NCI-H1436 treated with DMSO at 0.1 percent for 48 hours (cell line): Measurements from ENCODE around the gene SLC22A12.

Experiments
- DNase-seq: peaks from one replicate; lab custom pipeline; 2025; lab: John Stamatoyannopoulos, UW

The SLC22A12 gene

DNA sequence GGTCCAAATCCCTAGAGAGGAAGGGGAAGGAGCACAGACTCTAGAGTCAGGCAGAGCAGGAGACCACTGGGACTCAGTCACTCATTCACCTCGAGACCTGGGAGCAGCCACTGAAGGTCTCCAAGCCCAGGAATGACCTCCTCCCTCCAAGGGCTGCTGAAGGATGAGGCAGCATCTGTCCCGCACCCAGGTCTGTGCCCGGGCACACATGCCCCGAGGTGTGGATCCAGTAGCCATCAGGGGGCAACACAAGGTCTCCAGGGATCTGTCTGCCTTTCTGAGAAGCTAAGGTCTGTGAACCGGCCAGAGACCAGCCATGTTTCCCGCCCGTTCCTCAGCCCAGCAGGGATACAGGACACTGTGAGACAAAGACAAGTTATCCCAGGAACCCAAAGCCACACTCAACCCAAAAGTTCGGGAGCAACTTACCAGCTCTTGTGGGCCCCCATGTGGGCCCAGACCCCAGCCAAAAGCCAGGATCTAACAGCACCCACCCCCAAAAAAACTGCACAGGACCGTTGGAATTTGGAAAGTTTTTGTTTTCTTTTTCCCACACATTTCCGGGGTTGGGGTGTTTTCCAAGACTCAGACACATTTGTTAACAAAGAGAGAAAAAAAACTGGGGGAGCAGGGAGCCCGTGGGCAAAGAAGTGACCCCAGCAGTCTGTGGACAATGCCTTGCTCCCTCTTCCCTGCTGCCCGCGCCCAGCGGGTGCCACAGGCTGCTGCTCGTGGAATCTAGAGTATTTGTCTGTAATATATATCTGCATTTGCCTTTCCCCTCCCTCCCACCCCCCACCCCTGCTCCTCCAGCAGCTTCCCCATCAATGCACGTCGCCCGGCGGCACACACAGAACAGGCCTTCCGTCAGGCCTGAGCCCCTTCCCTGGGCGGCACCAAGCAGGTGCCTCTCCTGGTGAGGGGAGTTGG lies 14.9 kb downstream of the SLC22A12 start:
- no peak for DNase-seq

DNA sequence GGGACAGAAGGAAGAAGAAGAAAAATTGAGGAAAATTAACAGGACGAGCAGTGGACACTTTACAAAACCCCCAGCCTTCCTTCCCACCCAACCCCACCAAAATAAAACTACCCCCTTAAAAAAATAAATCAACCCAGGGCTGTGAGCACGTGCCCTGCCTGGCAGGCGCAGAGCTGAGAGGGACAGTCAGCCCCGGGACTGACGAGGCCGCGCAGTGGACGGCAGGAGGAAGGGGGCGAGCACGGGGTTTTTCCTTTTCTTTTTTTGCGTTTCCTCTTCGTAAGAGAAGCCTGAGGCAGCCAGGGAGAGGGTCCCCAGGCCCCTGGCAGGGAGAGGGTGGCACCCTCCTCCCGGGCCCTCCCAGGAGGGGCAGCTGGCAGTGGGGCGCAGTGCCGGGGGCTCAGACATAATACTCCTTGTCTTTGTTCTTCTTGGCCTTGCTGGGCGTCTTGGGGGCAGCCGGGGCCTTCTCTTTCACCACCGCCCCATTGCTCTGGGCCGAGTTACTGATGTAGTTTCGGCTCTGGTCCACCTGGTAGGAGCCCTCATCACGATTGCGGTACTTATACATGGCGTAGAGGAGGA lies 15.9 kb downstream of the SLC22A12 start:
- DNase-seq: no peak

DNA sequence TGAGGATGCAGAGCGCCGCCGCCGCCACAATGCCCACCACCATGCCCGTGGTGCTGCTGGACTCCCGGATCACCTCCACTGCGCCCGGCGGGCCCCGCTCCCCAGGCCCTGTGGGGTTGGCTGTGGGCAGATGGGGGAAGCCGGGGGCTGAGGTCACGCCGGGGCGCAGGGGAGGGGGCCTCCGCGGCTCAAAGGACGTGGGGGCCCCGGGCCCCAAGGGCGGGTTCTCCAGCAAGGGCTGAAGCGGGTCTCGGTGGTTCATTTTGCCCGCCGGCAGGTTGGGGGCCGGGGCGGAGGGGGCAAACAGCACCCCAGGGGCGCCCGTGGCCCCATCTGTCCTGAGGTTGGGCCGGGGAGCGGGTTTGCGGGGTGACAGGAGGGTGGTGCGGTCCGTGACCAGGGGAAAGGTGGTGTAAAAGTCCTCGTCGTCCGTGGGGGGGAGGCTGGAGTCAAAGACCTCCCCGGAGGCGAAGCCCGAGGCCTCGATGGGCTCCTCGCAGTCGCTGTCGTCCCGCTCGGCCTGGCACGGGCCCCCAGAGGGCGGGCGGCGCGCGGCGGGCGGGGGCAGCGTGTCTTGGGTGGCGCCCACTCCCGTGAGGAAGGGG lies 16.5 kb downstream of the SLC22A12 start:
- no peak for DNase-seq

DNA sequence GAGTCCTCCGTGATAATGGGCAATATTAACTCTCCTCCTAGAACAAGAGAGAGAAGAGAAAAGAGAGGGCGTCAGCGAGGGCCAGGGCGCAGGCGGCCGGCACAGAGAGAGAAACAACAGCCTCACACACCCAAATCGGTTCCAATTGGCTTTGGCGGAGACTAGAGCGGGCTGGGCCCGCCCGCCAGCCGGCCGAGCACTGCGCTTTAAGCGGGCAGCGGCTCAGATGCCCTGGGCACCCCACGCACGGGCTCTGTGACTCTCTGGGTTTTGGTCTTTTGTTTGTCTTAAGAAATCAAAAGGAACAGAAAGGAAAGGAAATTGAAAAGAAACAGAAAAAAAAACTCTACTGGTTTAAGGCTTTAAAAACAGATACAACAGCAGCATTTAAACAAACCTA lies 17.0 kb downstream of the SLC22A12 start:
- DNase-seq: no peak

DNA sequence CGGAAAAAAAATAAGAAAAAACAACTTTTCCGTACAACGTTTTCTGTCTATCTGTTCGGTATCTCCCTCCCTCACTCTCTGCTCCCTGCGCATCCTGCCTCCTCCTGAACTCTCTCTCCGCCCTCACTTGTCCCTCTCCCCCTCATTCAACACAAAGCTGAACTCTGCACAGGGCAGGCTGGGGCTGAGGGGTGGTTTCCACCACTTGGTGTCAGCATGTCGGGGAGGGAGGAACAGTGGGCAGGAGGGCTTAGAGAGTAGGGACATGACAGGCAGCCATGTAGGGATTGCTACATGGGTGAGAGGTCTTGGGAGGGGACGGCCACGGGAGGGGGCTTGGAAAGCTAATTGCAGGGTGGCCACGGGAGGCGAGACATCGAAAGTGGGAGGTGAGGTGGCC lies 17.6 kb downstream of the SLC22A12 start:
- no peak for DNase-seq

DNA sequence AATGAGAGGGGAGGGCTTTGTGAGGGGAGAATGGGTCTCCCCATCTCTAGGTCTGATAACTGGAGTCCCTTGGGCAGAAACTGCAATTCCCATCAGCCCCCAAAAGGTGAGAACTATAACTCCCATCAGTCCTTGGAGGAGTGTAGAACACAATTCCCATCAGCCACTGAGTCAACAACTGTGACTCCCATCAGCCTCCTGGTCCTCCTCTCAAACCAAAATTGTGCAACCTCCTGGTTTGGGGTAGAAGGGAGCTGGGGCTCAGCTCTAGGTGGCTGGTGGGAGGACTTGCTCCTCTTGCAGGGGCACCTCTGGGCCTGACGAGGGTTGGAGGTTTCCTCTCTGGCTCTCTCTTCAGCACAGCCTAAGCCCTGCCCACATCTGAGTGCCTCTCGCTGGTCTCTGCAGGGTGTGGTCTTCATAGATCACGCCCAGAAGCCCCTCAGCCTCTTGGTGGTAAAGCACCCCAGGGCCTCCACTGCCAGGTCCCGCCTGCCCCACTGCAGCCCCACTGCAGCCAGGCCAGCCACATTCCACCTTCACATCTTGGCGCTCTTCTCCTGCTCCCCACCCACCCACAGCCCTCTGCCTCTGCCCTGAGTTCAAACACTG lies 18.5 kb downstream of the SLC22A12 start:
- DNase-seq: no peak

DNA sequence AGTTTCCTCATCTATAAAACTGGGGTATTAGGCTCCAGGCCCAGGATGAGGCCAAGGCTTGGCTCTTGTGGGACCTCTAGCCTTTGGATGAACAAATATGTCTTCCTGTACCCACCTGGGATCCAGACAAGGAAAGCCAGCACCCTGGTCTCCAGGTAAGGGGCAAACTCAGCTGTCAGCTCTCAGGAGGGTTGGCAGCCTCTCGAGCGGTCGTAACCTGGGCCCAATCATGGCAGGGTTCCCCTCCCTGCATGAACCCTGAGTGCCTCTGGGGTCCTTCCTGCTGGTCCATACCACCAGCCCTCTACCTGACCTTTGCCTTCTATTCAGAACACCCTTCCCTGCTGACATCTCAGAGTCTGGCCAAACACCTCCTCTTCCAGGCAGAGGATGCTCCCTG lies 19.6 kb downstream of the SLC22A12 start:
- no peak for DNase-seq

DNA sequence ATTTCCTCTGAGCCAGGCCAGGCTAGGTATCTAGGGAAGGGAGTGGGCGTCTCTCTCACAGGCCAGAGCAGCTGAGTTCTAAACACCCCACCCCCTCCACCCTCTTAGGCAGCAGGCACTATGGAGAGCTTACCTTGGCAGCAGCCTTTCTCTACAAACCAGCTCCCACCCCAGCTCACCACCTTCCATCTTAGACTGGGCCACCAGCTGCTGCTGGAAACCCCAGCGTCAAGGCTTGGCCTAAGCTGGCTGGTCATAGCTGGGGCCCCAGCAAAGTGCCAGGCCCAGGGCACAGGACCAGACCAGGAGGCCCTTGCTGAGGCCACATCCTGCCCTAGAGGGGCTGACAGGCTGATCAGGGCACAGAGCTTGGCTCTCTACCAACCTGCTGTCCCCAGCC lies 20.2 kb downstream of the SLC22A12 start:
- no peak for DNase-seq

DNA sequence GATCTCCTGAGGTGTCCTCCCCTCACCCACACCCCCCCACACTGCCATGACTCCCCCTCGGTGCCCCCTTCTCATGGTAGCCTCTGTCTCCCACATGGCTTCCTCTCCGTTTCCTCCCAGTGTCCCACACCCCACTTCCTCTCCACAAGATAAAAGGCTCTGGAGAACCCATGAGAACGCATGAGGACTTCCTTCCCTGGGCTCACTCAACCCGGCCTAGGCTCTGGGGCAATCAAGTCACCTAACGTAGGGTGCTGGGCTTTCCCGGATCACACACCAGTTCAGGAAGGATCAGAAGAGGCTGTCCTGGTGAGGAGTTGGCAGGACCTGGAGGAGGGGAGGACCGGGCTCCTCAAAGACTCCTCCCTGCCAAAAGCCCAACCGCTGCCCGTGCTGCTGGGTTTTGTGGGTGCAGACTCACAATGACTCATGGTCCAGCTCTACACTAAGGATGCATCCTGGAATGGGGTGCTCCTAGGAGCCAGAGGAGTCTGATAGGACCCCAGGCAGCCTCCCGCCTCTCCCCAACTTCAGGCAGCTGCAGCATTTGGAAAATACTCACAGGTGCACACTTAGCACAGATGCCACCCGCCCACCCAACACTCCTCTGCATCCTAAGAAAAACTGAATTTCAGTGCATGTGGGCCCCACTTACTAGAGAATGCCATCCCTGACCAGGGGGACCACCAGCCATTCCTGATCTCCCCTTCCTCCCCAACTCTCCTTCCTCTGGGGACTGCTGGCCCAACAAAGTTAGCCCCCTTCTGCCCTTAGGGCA lies 21.0 kb downstream of the SLC22A12 start:
- no peak for DNase-seq

DNA sequence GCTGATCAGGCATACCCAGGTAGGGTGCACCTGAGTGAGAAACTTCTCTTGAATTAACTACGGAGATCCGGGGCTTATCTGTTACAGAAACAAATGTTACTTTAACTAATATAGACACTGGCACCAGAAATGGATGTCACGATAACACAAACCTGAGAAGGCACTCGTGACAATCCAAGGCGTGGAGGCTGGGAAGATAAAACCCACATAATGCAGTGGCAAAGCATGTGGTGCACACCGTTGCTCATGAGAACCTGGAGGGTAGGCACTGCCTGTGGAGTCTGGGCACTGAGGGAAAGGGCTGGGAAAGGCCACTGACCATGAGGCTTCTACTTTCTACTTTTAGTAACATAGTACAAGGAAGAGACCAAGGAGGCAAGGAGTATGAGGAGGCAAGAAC lies 22.6 kb downstream of the SLC22A12 start:
- DNase-seq: no peak

DNA sequence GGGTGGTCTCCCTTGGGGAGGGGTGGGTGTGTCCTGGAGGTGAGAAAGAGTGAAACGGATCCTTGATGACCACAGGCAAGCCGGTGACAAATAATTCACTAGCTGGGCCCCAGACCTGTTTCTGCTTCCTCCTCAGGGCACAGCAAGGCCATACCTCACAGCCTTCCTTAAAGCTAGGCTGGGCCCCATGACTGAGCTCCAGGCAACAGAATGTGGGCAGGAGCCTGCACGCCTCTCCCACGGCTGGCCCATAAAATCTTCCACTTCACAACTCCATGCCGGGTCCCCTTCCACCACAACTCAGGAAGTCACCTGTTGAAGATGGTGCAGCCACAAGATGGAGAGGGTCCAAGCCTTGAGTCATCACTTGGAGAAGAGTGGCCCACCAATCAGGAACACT lies 23.9 kb downstream of the SLC22A12 start:
- DNase-seq: no peak

DNA sequence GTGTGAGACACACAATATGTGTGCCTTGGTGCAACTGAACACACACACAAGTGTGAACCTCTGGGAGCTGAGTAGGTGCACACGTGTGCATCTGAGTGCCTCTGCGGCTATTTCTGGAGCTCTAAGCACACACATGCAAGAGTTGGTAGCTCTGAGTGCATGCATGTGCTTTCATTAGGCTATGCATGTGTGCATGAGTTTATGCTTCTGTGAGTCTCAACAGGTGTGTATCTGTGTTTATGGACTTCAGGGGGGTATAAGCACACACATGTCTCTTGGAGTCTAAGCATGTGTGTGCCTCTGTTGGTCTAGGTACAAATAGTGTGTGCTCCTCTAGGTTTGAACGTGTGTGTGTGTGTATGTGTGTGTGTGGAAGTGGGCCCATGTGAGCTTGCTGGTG lies 25.8 kb downstream of the SLC22A12 start:
- DNase-seq: no peak

DNA sequence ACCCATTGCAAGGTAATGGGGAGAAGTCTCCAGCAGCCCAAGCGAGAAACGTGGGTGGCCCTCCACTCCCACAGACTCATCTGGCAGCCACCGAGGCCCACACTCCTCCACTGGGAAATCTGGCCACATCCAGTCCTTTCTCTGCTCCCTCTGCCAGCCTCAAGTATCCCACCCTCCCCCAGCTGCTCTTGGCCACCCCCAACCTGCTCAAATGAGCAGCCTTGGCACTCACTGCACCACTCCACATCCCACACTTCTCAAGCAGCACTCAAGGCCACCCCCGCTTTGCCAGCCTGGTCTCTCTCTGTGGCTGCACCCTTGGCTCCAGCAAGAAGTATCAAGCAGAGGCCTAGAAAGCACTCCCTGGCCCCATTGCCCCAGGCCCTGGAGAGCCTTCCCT lies 28.2 kb downstream of the SLC22A12 start:
- no peak for DNase-seq

DNA sequence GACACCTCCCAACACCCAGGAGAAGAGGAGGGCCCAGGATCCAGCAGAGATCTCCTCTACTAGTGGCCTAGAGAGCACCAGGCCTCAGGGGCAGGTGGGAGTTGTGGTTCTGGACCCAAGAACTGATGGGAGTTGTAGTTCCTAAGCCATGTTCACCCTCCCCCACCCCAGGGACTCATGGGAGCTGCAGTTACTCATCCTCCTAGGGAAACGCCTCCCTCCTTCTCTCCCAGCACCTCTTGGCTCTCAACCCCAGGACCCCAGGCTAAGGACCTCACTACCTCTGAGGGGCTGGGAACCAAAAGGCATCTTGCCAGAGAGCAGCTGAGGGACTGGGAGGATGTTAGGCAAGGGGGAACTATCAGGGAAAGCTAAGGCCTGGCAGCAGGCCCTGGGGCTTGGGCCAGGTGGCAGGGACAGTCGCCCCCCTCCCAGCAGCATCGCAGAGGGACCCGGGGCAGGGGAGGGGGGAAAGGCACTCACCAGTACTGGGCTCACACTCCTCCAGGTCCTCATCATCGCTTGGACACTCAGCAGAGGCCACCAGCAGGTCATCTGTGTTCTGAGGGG lies 28.9 kb downstream of the SLC22A12 start:
- DNase-seq: no peak

DNA sequence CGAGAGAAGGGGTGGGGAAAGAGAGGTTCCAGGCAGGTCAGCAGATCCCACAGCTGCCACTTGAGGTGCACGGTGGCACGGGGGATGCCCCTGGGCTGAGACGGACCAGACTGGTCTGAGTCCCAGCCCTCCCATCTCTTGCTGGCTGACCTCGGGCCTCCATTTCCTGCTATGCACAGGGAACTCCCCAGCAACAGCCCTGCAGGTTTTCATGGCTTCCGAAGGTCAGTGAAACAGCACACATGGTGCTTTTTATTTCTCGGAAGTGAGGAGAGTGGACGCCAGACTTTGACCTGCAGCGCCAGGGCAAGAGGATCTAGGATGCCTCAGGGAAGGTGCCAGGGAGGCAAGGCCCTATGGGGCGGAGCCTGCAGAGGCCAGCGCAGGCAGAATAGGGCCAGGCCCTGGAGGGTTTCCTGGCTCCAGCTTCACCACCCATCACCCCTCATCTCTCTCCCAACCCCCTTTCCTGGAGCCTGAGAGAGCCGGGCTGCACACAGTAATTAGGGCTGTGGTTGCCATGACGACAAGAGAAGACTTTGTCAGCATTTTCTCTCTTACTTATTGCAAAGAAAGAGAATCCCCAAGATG lies 29.5 kb downstream of the SLC22A12 start:
- no peak for DNase-seq

DNA sequence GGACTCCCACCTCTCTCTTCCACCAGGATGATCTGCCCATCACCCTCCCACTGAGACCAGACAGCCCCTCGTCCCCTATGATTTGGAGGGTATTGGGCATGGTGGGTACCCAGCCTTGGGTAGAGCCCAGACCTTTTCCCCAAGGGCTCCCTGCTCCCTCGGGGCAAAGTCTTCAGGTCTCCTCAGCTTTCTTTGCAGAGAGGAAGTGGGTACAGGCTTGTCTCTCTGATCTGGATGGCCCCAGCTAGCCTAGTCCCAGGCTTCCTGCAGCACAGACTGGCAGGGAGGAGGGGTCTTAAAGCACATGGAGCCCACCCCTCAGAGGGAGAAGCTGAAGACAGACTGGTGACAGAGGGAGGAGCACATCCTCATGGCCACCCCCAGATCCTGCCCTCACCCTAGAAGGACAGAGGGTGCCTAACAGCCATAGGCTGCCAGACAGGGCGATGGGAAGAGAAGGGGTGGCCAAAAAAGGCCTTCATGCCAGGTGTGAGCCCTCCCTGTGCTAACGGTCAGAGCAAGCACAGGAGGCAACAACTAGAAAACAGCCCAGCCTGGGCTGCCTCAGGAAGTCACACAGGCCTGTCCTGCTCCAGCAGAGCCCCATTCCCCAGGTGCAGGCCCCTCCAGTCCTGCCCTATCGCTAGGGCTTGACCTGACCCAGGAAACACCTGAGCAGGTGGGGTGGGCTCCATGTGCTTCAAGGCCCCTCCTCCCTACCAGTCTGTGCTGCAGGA lies 30.4 kb downstream of the SLC22A12 start:
- no peak for DNase-seq

DNA sequence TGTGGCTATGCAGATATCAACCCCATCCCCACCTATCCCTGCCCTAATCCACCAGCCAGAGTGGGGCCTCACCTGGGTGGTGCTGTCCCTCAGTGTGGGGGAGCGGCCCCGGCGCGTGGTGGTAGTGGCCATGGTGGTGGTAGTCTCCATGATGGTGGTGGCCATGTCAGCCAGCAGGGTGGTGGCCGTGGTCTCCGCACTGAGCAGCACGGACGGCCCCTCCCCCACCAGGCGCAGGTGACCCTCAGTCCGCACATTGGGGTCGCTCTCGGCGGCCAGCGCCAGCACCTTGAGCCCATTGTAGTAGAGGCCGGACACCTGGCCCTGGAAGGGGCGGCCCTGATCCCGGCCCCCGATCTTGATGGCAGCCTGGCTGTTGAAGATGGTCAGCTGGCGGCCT lies 31.7 kb downstream of the SLC22A12 start:
- no peak for DNase-seq

DNA sequence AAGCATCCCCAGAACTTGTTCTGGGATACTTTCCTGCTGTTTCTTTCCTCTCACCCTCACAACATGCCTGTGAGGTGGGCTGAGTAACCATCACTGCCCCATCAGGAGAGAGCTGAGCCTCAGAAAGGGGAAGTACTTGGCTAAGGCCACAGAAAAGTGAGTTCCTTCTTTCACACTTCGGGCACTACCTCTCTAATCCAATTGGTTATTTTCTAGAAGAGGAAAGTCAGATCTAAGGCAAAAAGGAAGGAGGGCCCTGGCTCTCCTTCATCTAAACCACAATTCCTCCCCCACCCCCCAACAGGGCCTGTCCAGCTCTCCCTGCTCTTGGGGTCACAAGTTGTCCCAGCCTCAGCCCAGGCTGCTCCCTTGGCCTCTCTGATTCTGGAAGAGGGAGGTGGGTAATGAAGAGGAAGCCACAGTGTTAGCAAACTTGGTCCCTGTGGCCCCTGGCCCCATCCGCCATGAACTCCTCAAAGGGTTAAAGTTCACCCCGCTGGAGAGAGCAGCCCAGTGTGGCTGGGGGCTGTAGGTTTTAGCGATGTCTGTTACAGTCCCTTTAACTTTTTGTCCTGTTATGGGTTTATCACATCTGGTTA lies 34.0 kb downstream of the SLC22A12 start:
- DNase-seq: no peak

DNA sequence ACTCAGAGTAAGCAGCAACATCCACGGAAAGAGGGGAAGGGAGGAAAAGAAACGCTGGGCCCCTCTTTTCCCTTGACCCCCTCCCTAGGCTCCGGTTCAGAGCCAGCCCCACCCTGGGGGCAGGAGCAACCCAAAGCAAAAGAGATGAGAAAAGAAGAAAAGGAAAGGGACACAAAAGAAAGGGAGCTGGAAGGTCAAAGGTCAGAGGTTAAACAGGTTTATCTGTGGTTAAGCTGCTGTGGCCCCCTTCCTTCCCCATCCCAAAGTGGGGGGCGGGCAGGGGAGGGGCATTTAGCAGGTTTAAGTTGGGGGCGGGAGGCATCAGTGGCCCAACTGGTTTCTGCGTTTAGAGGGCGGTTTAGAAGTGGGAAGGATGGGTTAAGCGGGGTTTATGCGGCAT lies 35.6 kb downstream of the SLC22A12 start:
- no peak for DNase-seq

DNA sequence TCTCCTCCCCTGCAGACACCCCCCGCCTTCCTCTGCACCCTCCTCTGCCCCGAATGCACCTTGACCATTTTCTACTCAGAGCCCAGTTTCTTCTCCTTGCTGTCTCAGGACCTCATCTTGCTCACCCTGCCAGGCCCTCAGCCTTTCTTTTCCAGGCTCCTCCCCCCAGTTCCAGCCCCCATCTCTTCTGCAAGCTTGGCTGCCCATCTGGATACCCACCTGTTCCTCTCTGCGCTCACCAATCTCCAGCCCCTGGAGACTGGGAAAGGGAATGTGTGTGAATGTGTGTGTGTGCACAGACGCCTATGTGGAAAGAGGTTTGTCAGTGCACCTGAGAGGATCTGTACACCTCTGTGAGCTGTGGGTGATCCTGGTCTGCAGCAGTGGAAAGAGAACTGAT lies 36.4 kb downstream of the SLC22A12 start:
- no peak for DNase-seq
